GM12874 (cell line): ENCODE results near the gene PAM.

Experiments used
- CTCF ChIP-seq: IDR thresholded peaks from 2 replicates; pipeline ENCODE4 v1.5.1; 2011; ENCODE audit warnings: low read depth, mild to moderate bottlenecking, control low read depth, low read length, moderate library complexity; ENCODE audit not compliant: insufficient read depth

The PAM gene

GRCh38 chr5:102927007-102927406 lies 171.9 kb downstream of the PAM start:
- no peak for TF ChIP-seq CTCF

GRCh38 chr5:102930244-102930643 lies 175.1 kb downstream of the PAM start:
- no peak for TF ChIP-seq CTCF

GRCh38 chr5:102931085-102931725 lies 176.1 kb downstream of the PAM start:
- no peak for TF ChIP-seq CTCF

- TF ChIP-seq CTCF = no peak
Measured at GRCh38 chr5:102932781-102933180, 177.7 kb downstream of the PAM start.

- TF ChIP-seq CTCF = no peak
Measured at GRCh38 chr5:102933316-102933715, 178.2 kb downstream of the PAM start.

- TF ChIP-seq CTCF = no peak
Measured at GRCh38 chr5:102933721-102934459, 178.8 kb downstream of the PAM start.

GRCh38 chr5:102937894-102938293 lies 182.8 kb downstream of the PAM start:
- no peak for TF ChIP-seq CTCF
